ENCODE results near the gene RUNDC1.
"Not testable (repeated sequence)": the region's sequence is repeated elsewhere in the genome, so short reads cannot be mapped to it uniquely, and the experiment has no call there.

The RUNDC1 gene

DNA sequence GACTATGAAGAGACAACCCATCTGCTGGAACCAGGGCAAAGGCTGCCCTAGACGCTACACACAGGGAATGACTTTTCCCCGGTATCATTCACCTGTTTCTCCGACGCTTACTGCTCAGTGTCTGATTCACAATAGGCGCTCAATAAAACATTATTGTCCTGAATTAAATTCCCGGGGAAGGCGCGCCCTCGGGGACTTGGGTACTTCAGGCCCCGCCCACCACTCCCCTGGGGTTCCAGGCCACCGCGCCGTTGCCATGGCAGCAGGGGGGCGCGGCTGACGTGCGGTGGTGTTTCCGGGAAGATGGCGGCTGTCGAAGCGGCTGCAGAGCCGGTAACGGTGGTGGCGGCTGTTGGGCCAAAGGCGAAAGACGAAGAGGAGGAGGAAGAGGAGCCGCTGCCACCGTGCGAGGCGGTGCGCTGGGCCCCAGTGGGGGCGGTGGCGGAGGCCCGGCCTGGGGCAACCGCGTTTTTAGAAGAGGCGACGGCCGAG, at the start of gene RUNDC1:
Gene RUNDC1 (plus strand): TSS at position 292 of the 492 bp plus-strand sequence. CDS start 12 bp downstream, at position 304.
- DNase-seq: peak; percentile 89

DNA sequence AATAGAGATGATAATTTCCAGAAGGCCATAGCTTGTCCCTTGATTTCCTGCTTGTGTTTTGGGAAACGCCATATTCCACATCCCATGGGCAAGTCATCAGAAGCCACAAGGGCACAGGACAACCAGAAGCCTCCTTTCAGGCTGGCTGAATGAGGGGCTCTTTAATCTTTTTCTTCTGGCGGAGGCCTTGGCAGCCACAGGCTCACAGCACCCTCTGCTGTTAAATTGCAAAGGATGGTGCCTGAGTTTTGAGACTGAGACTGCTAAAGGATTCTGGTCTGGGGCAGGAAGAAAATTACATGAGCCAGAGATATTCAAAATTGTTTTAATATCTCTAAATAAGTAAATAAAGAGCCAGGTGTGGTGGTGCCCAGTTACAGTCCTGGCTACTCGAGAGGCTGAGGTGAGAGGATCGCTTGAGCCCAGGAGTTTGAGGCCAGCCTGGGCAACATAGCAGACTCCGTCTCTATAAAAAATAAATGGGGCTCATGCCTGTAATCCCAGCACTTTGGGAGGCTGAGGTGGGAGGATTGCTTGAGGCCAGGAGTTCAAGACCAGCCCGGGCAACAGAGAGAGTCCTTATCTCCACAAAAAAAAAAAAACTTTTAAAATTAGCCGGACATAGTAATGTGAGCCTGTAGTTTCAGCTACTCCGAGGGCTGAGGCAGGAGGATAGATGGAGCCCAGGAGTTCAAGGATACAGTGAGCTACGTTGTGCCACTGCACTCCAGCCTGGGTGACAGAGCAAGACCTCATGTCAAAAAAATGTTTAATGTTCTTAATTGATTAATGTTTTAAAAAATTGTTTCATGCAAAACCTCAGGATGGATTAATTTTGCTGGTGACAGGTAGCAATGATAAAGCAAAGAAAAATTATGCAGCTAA, 42.4 kb upstream of the RUNDC1 start:
- DNase-seq: no peak

DNA sequence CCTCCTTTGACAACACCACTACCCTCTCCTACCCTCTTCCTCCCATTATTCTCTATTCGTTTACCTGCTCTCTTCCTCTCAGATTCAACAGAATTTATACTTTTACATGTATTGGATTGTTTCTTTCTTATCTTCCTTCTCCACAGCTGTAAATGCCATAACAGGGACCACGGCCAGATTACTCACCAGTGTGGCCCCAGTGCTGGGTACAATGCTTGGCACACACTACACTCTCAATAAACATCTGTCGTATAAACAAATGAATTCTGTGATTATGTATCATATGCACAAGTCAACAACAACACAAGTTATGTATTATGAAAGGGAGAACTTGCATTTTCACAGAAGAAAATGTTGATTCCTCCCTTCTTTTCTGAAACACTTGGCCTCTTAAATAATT, 36.2 kb upstream of the RUNDC1 start:
- DNase-seq: no peak

DNA sequence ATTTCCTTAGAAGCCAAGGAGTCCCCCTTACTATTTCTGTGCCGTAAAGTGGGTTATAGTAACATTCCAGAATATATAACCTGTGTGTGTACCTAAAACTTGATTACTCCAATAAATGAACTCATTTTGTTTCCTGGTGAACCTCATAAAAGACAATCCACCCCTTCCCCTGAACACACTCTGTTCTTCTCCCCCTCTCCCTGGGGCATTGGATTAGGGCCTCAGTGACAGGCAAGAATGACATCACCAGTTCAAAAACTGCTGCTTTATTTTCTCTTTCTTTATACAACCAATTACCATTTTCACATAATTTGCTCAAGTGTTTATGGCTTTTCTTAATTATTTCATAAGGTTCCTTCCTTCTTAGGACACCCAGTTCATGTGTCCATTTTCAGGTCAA, 33.6 kb upstream of the RUNDC1 start:
- DNase-seq: no peak

GRCh38 chr17:42950044-42950783, 30.2 kb upstream of the RUNDC1 start:
- no peak for DNase-seq

GRCh38 chr17:42953669-42954068, 26.7 kb upstream of the RUNDC1 start:
- DNase-seq: no peak

GRCh38 chr17:42964161-42964932, 16.0 kb upstream of the RUNDC1 start, which contains the start of gene AARSD1:
Gene AARSD1, minus strand, starts transcription at chr17:42964454. Its CDS starts 14 bp downstream, at chr17:42964440.
- DNase-seq: peak; percentile 80

GRCh38 chr17:42967925-42968324, 12.4 kb upstream of the RUNDC1 start:
- DNase-seq: no peak

DNA sequence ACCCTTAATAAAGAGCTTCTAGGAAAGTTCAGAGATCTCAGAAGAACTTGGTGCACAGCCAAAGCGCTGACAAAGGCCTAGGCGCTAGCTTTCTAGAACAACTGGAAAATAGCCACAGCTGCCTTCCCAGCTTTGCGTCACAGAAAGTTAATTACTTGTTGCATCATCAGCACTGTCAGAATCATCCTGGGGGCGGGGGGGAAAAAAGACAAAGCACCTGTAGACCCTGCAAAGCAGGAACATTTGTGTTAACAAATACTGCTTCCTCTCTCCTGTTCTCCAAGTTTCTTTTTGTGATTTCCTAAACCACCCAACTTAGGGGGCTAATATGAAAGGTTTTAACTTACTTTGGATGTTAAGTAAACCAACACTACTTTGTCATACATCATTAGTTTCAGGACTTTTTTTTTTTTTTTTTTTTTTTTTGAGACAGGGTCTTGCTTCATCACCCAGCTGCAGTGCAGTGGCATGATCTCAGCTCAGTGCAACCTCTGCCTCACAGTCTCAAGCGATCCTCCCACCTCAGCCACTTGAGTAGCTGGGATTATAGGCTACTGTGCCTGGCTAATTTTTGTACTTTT, 11.3 kb upstream of the RUNDC1 start:
- DNase-seq: no peak

GRCh38 chr17:42971589-42971988, 8.8 kb upstream of the RUNDC1 start:
- no peak for DNase-seq

DNA sequence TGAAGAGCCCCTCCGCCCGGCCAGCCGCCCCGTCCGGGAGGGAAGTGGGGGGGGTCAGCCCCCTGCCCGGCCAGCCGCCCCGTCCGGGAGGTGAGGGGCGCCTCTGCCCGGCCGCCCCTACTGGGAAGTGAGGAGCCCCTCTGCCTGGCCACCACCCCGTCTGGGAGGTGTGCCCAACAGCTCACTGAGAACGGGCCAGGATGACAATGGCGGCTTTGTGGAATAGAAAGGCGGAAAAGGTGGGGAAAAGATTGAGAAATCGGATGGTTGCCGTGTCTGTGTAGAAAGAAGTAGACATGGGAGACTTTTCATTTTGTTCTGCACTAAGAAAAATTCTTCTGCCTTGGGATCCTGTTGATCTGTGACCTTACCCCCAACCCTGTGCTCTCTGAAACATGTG, 7.0 kb upstream of the RUNDC1 start:
- not testable (repeated sequence) for DNase-seq

GRCh38 chr17:42975265-42975664, 5.1 kb upstream of the RUNDC1 start:
- DNase-seq: no peak

DNA sequence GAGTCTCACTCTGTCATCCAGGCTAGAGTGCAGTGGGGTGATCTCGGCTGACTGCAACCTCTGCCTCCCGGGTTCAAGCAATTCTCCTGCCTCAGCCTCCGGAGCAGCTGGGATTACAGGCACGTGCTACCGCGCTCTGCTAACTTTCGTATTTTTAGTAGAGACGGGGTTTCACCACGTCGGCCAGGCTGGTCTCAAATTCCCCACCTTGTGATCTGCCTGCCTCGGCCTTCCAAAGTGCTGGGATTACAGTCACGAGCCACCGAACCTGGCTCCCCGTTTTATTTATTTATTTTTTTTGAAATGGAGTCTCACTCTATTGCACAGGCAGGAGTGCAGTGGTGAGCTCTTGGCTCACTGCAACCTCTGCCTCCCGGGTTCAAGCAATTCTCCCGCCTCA, 4.7 kb upstream of the RUNDC1 start:
- DNase-seq: not testable (repeated sequence)

- no peak for DNase-seq
Observed at GRCh38 chr17:42979511-42980273, 673 bp upstream of the RUNDC1 start, which contains the start of gene PTGES3L. Gene PTGES3L, minus strand, starts transcription at chr17:42980080. Its CDS starts 27 bp downstream, at chr17:42980053.

GRCh38 chr17:42980766-42981397, 517 bp downstream of the RUNDC1 start:
- peak; percentile 40 for DNase-seq

DNA sequence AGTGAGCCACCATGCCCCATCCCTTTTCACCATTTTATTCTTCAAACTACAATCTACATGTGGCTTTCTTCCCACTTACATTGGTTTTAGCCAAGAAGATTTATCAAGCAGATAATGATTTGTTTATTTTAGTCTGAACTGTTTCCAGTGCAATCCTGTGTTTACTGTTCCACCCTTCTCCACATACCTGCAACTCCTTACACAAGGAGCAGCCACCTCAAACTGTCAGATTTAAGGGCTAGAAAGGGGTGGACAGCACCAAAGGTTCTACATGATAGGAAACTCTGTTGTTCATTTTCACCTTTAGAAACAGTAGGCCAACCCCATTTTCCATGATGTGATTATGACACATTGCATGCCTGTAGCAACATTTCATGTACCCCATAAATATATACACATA, 1.9 kb downstream of the RUNDC1 start:
- DNase-seq: no peak

DNA sequence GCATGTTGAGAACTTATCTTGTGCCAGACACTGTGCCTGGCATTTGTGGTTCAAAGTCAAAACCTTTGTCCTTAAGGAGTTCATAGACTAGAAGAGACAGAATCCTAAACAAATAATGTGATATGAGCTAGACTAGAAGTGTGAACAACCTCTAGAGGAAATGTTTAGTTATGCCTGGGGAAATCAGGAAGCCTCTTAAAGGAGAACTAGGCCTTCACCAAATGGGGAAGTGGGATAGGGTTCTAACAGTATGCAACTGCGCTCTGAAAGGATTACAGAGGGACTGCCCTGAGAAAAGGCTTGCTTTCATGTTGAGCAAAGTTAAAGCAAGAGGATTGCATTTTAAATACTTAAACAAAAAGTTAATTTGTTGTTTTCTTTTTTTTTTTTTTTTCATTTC, 4.9 kb downstream of the RUNDC1 start:
- DNase-seq: no peak

GRCh38 chr17:42989141-42989540, 8.8 kb downstream of the RUNDC1 start:
- no peak for DNase-seq

DNA sequence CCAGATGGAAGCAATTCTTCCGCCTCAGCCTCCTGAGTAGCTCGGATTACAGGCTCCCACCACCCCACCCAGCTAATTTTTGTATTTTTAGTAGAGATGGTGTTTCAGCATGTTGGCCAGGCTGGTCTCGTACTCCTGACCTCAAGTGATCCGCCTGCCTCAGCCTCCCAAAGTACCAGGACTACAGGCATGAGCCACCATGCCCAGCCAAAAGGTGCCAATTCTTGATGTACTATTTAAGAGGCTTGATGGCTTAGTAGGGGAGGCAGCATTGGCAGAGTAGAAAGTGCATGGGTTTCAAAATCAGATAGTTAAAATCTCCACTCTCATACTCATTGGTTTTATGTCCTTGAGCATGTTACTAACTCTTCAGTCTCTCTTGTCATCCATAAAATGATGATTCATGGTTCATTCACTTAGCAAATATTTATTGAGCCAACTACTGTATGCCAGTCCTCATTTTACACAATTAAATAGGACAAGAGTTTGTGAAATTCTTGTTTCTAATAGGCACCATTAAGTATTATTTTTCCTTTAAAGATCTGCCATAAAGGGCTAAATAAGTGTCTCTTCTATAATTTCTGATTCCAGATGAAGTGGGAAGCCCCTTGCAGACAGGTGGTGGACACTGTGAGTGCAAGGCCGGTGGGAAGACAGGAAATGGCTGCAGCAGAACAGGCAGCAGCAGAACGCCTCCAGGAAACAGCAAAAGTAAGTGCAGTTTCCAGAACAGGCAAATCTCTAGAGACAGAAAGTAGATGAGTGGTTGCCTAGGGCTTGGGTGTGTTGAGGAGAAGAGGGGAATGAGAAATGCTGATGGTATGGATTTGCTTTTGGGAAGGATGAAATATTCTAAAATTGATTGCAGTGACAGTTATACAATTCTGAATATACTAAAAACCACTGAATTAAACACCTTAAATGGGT, 9.6 kb downstream of the RUNDC1 start:
- DNase-seq: no peak

GRCh38 chr17:42991471-42991870, 11.1 kb downstream of the RUNDC1 start:
- DNase-seq: no peak

All from activated T-cell treated with anti-CD3 and anti-CD28 coated beads for 4 hours (primary cell).